ENCODE results near the gene EN2. TPM values are rescaled to one million over a fixed set of nuclear protein-coding genes. Genes with fewer than 3 reads are reported as not detected.

The EN2 gene
- total and polyA plus RNA-seq, 10 of the 15 experiments (the other 5 are each of a cell fraction or from before 2014, with no cell fraction given) = not detected

GRCh38 chr7:155425887-155426286, 32.0 kb upstream of the EN2 start:
- ATAC-seq (no peak), DNase-seq (ENCODE audit: low read depth, low spot score) (no peak), FAIRE-seq (no peak)
- no peaks in the 10 kb centered on the region for H3K9me3 ChIP-seq (replicated peaks; ENCODE audit: control insufficient read depth, insufficient read depth, low read length)
- ChIA-PET RAD21 (ENCODE audit: unreplicated experiment) (no interaction called here), CTCF (no interaction called here), SMC1A (ENCODE audit: uncharacterized antibody, unreplicated experiment) (no interaction called here), POLR2A (no interaction called here)
- H3K9ac ChIP-seq (ENCODE audit: control insufficient read depth, insufficient read depth, low read length) = no peak overlapping the region
- WGBS (ENCODE audit: insufficient coverage, insufficient replicate concordance, low lambda C conversion rate, missing lambda C conversion rate) = 36% methylated on average over 9 of the region's 9 CpGs
- intact Hi-C loops (cut with micrococcal nuclease; ENCODE audit: unreplicated experiment) (no loop called here), in situ Hi-C loops (cut with MboI) (no loop called here)
- peaks cover 0 to 6% of the 10 kb centered on the region in 2 experiments; a peak in 2 of 4 replicates for H3K27me3 ChIP-seq (replicated peaks in 1 of 2; ENCODE audit: control insufficient read depth in 2 of 2, insufficient read depth in 2 of 2, low read length in 1 of 2)
- no peak overlapping the region for H3K27ac ChIP-seq (ENCODE audit: control insufficient read depth, insufficient read depth)
- H3K4me1 ChIP-seq (ENCODE audit: control insufficient read depth, insufficient read depth, low read length) = no peaks in the 10 kb centered on the region
- no peak overlapping the region for H3K4me2 ChIP-seq (ENCODE audit: control insufficient read depth, insufficient read depth)
- H3K4me3 ChIP-seq = no peak overlapping the region
- H2AFZ ChIP-seq (ENCODE audit: control insufficient read depth, low read depth, low read length) = no peak overlapping the region
- TF ChIP-seq IRF3 (IDR thresholded peaks at IDR 0.05) (no peak), E4F1 (IDR thresholded peaks at IDR 0.05; ENCODE audit: borderline replicate concordance, partially characterized antibody) (no peak), SMARCA5 (IDR thresholded peaks at IDR 0.05) (no peak), ZBTB4 (CRISPR knock-in tag; IDR thresholded peaks at IDR 0.05) (no peak), PAX8 (IDR thresholded peaks at IDR 0.05) (no peak), RCOR1 (conservative IDR thresholded peaks at IDR 0.05; ENCODE audit: low read depth, low read length) (no peak)
- H3K79me2 ChIP-seq (ENCODE audit: control insufficient read depth, insufficient read depth, low read length) = no peaks in the 10 kb centered on the region
- H3K36me3 ChIP-seq (ENCODE audit: control insufficient read depth in 2 of 2, insufficient read depth in 2 of 2, low read length in 1 of 2) = no peaks in the 10 kb centered on the region
- no TSS peak for BruUV-seq (replicated peaks)
- H4K20me1 ChIP-seq (ENCODE audit: control insufficient read depth, insufficient read depth) = no peaks in the 10 kb centered on the region
